Mesothelial cell of epicardium (in vitro differentiated cells): ENCODE data around the gene GUCY1A2. TPM values are rescaled to one million over a fixed set of nuclear protein-coding genes. Genes with fewer than 3 reads are reported as not detected.

Experiments used
- DNase-seq, 2 experiments: peaks; one replicate each; pipeline ENCODE4 v3.0.0; 2021; ENCODE audit warnings: low spot score in 2 of 2; ENCODE audit not compliant: unreplicated experiment in 2 of 2
- H3K27ac Mint-ChIP-seq: 2 replicates; pipeline ENCODE4 v1.8.0; 2021; ENCODE audit warnings: mixed read lengths
- H3K27me3 Mint-ChIP-seq: 2 replicates; pipeline ENCODE4 v1.8.0; 2021; ENCODE audit warnings: low read depth, mixed read lengths
- H3K36me3 Mint-ChIP-seq: 2 replicates; pipeline ENCODE4 v1.8.0; 2021; ENCODE audit warnings: mixed read lengths
- H3K4me1 Mint-ChIP-seq: 2 replicates; pipeline ENCODE4 v1.8.0; 2021; ENCODE audit warnings: mixed read lengths
- H3K4me3 Mint-ChIP-seq: 2 replicates; pipeline ENCODE4 v1.8.0; 2021; ENCODE audit warnings: mild to moderate bottlenecking, moderate library complexity, mixed read lengths
- H3K9me3 Mint-ChIP-seq: 2 replicates; pipeline ENCODE4 v1.8.0; 2021; ENCODE audit warnings: mixed read lengths
- total RNA-seq: library from RNA; stranded (reverse); gene quantifications from 3 replicates; pipeline ENCODE4 v1.2.1, GENCODE V29; 2021
- TF ChIP-seq, protein P1 (sequence below): fragments of 200-600 bp; sonication (generic); IDR thresholded peaks from one replicate; pipeline ENCODE4 v1.5.0; 2021; ENCODE audit warnings: antibody characterized with exemption; ENCODE audit not compliant: unreplicated experiment

The GUCY1A2 gene
- total RNA-seq, 1 donor from 2014 or later = 13.6 TPM

DNA sequence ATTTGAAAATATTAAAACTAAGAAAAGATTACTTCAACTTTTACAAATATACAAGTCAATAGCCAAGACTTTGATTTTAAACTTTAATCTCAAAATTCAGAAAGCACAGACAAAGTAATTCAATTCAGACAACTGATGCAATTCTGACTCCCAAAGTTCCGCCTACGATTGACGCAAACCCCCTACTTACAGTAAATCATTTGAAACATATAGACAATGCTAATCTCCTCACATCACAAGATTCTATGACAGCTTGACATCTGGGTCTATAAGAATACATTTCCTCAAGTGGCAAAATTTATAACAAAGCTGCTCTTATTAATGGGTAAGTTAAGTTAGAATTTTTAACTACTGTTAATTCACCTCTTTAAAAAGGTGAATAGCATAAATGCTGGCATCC, 75.2 kb downstream of the GUCY1A2 start:
- Mint-ChIP-seq H3K27ac (no peak overlapping the region), H3K36me3 (no peaks in the 10 kb centered on the region), H3K4me1 (peaks cover 9% of the 10 kb centered on the region), H3K27me3 (no peaks in the 10 kb centered on the region), H3K4me3 (no peak overlapping the region), H3K9me3 (no peaks in the 10 kb centered on the region)
- DNase-seq = no peak
- TF ChIP-seq, protein P1, sequence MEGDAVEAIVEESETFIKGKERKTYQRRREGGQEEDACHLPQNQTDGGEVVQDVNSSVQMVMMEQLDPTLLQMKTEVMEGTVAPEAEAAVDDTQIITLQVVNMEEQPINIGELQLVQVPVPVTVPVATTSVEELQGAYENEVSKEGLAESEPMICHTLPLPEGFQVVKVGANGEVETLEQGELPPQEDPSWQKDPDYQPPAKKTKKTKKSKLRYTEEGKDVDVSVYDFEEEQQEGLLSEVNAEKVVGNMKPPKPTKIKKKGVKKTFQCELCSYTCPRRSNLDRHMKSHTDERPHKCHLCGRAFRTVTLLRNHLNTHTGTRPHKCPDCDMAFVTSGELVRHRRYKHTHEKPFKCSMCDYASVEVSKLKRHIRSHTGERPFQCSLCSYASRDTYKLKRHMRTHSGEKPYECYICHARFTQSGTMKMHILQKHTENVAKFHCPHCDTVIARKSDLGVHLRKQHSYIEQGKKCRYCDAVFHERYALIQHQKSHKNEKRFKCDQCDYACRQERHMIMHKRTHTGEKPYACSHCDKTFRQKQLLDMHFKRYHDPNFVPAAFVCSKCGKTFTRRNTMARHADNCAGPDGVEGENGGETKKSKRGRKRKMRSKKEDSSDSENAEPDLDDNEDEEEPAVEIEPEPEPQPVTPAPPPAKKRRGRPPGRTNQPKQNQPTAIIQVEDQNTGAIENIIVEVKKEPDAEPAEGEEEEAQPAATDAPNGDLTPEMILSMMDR = no peak

DNA sequence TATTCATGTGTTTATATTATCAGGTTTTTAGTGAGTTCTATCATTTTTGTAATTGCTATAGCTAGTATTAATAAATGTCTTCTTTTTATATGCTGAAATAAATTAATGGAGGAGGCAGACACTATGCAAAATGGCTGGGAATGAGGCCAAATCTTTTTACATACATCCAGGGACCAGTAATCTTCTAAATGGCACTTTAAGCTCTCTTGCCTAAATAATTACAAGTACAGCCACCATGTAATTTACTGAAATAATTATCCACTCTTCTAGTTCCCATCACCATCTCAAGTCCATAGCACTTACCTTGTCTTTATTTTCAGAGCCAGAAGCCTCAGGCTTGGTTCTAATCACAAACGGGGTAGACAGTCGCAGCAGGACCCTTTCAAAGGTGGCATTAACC, 79.1 kb downstream of the GUCY1A2 start:
- H3K4me3 Mint-ChIP-seq = no peak overlapping the region

DNA sequence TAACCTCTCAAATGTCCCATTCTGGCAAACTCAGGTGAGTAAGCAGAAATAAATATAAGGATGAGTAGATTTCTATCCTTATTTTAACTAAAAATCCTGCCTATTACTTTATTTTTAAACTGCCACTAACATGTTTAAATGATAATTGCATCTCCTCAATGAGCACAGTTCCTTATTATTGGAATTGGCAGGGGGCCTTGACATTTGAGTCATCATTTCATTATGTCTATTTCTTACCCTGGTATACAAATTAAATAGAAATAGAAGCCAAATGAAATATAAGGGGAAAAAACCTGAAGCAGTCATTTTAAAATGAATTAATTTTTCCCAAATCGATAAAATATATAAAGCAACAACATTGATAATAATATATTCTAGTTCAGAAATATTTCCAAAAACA, 81.2 kb downstream of the GUCY1A2 start:
- no peak for DNase-seq
- H3K27ac Mint-ChIP-seq = no peak overlapping the region

More for the DNA sequence above, 79.1 kb downstream of the GUCY1A2 start:
- TF ChIP-seq, protein P1 = no peak
- no peak for DNase-seq
- H3K27me3 Mint-ChIP-seq = no peaks in the 10 kb centered on the region
- peaks cover 14% of the 10 kb centered on the region for H3K4me1 Mint-ChIP-seq
- no peak overlapping the region for H3K27ac Mint-ChIP-seq
- H3K36me3 Mint-ChIP-seq = no peaks in the 10 kb centered on the region
- H3K9me3 Mint-ChIP-seq = no peaks in the 10 kb centered on the region

DNA sequence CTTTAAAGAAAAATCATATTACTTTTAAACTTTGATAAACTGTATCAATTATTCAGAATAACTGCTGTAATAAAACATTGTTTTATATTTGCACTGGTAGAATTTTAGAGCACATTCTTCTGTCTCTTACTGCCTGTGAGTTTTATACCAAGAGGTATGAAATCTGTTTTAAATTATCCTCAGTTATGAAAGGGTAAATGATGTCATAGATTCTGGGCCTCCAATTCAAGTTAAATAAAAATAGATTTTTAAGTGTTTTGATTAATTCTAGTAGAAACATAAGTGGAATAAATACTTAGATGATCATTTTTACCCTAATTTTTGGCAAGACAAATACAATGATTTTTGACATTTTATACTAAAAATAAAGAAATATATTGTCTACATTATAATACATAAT, 93.0 kb downstream of the GUCY1A2 start:
- H3K36me3 Mint-ChIP-seq = peaks cover 6% of the 10 kb centered on the region
- DNase-seq = no peak

More for the DNA sequence above, 81.2 kb downstream of the GUCY1A2 start:
- H3K9me3 Mint-ChIP-seq = peaks cover 4% of the 10 kb centered on the region
- peaks cover 13% of the 10 kb centered on the region for H3K4me1 Mint-ChIP-seq
- TF ChIP-seq, protein P1 = no peak
- no peaks in the 10 kb centered on the region for H3K36me3 Mint-ChIP-seq
- H3K27me3 Mint-ChIP-seq = no peaks in the 10 kb centered on the region
- H3K4me3 Mint-ChIP-seq = no peak overlapping the region

DNA sequence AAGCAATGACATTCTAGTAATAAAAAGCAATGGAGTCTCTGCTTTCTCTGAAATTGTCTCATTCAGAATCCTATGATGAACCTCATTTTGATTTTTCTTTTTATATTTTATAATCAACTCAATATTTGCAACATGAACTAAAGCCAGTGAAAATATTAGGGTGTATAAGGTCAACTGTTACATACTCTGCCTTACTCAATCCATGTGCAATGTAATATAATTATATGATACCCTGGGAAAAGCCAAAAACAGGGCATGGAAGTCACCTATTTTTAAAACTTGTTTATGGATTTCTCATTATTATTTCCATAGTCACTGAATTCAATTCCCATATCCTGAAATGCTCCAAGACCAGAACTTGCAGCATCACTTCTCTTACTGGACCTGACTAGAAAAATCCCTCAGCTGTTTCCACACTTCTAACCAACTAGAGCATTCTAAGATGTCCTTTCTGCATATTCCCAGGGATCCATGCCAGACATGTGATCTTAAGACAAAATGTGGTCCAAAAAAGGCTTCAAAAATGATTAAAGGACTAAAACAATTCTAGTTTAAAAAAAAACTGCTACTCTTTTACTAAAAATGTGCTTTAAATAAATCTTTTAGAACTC, 97.3 kb downstream of the GUCY1A2 start:
- no peaks in the 10 kb centered on the region for H3K9me3 Mint-ChIP-seq
- H3K27me3 Mint-ChIP-seq = no peaks in the 10 kb centered on the region
- no peak for DNase-seq
- no peak overlapping the region for H3K27ac Mint-ChIP-seq
- no peak overlapping the region for H3K4me3 Mint-ChIP-seq
- TF ChIP-seq, protein P1 = no peak
- H3K4me1 Mint-ChIP-seq = peaks cover 5% of the 10 kb centered on the region
- H3K36me3 Mint-ChIP-seq = peaks cover 2% of the 10 kb centered on the region

More for the DNA sequence above, 93.0 kb downstream of the GUCY1A2 start:
- TF ChIP-seq, protein P1 = no peak
- Mint-ChIP-seq H3K9me3 (peaks cover 6% of the 10 kb centered on the region), H3K4me3 (no peak overlapping the region), H3K4me1 (peaks cover 5% of the 10 kb centered on the region), H3K27me3 (no peaks in the 10 kb centered on the region), H3K27ac (peak overlapping the region; percentile 82)
